ENCODE data around the gene LIMS3. TPM values are rescaled to one million over a fixed set of nuclear protein-coding genes. Genes with fewer than 3 reads are reported as not detected.
"Not testable (repeated sequence)": the region's sequence is repeated elsewhere in the genome, so short reads cannot be mapped to it uniquely, and the experiment has no call there.

LIMS3 gene
- total and polyA plus RNA-seq, 11 donors = 0.61 to 8.2 (median 3.2) TPM

GRCh38 chr2:109896212-109896611 is 2.3 kb upstream of the LIMS3 start:
- H3K27ac ChIP-seq; H3K27me3 ChIP-seq; H3K36me3 ChIP-seq; DNase-seq; intact Hi-C loops (cut with DNase I); H3K4me3 ChIP-seq; H3K4me1 ChIP-seq; H3K9me3 ChIP-seq: not testable (repeated sequence)
- peak in 2 of 4 donors; percentile 27 to 49 for ATAC-seq
- WGBS, 4 donors = no CpG with 5 or more reads among the region's 4 CpGs

GRCh38 chr2:109897769-109898461 is 573 bp upstream of the LIMS3 start:
- H3K27ac ChIP-seq; H3K9me3 ChIP-seq; H3K36me3 ChIP-seq; H3K4me1 ChIP-seq; DNase-seq; H3K4me3 ChIP-seq; intact Hi-C loops (cut with DNase I); H3K27me3 ChIP-seq: not testable (repeated sequence)
- peak; percentile 2 to 41 (median 10) for ATAC-seq
- WGBS, 4 donors = no CpG with 5 or more reads among the region's 8 CpGs

GRCh38 chr2:109905796-109906195 is 7.3 kb downstream of the LIMS3 start:
- DNase-seq; H3K4me1 ChIP-seq; H3K27me3 ChIP-seq; H3K4me3 ChIP-seq; intact Hi-C loops (cut with DNase I); H3K9me3 ChIP-seq; H3K27ac ChIP-seq; H3K36me3 ChIP-seq: not testable (repeated sequence)
- ATAC-seq = peak; percentile 63 to 91 (median 88)
- no CpG with 5 or more reads among the region's 8 CpGs for WGBS, 4 donors

GRCh38 chr2:109908626-109909025 is 10.1 kb downstream of the LIMS3 start:
- intact Hi-C loops (cut with DNase I); H3K27me3 ChIP-seq; ATAC-seq; H3K9me3 ChIP-seq; H3K4me3 ChIP-seq; DNase-seq; H3K4me1 ChIP-seq; H3K27ac ChIP-seq; H3K36me3 ChIP-seq: not testable (repeated sequence)
- WGBS, 4 donors = no CpG with 5 or more reads among the region's 2 CpGs

GRCh38 chr2:109910789-109911188 is 12.3 kb downstream of the LIMS3 start:
- H3K27ac ChIP-seq; H3K36me3 ChIP-seq; H3K4me1 ChIP-seq; intact Hi-C loops (cut with DNase I); DNase-seq; H3K4me3 ChIP-seq; H3K9me3 ChIP-seq; H3K27me3 ChIP-seq: not testable (repeated sequence)
- ATAC-seq = peak in 2 of 4 donors; percentile 81 to 89

GRCh38 chr2:109913911-109914310 is 15.4 kb downstream of the LIMS3 start:
- WGBS, 4 donors = 92 to 100% (median 95%) methylated on average over 1 of the region's 2 CpGs; no CpG with 5 or more reads in 1 of the 4 donors
- H3K4me1 ChIP-seq; H3K27ac ChIP-seq; H3K27me3 ChIP-seq; H3K9me3 ChIP-seq; intact Hi-C loops (cut with DNase I); ATAC-seq; H3K36me3 ChIP-seq; DNase-seq; H3K4me3 ChIP-seq: not testable (repeated sequence)

GRCh38 chr2:109914552-109914951 is 16.1 kb downstream of the LIMS3 start:
- H3K27me3 ChIP-seq; H3K36me3 ChIP-seq; H3K4me3 ChIP-seq; H3K27ac ChIP-seq; ATAC-seq; intact Hi-C loops (cut with DNase I); H3K4me1 ChIP-seq; H3K9me3 ChIP-seq; DNase-seq: not testable (repeated sequence)
- WGBS, 4 donors = no CpG with 5 or more reads among the region's 7 CpGs

- H3K27me3 ChIP-seq; H3K27ac ChIP-seq; H3K9me3 ChIP-seq; H3K4me3 ChIP-seq; DNase-seq; H3K4me1 ChIP-seq; H3K36me3 ChIP-seq; intact Hi-C loops (cut with DNase I): not testable (repeated sequence)
- no CpG with 5 or more reads among the region's 5 CpGs for WGBS, 4 donors
- ATAC-seq = peak in 1 of 4 donors; percentile 20
Observed at GRCh38 chr2:109915830-109916229, 17.3 kb downstream of the LIMS3 start.

GRCh38 chr2:109920162-109920561 is 21.7 kb downstream of the LIMS3 start:
- DNase-seq; H3K27me3 ChIP-seq; H3K9me3 ChIP-seq; intact Hi-C loops (cut with DNase I); H3K4me1 ChIP-seq; H3K4me3 ChIP-seq; H3K36me3 ChIP-seq; H3K27ac ChIP-seq; ATAC-seq: not testable (repeated sequence)
- WGBS, 4 donors = no CpG with 5 or more reads among the region's 2 CpGs

GRCh38 chr2:109921543-109922384 is 23.3 kb downstream of the LIMS3 start:
- H3K9me3 ChIP-seq; DNase-seq; H3K27ac ChIP-seq; H3K27me3 ChIP-seq; intact Hi-C loops (cut with DNase I); H3K4me1 ChIP-seq; H3K4me3 ChIP-seq; H3K36me3 ChIP-seq: not testable (repeated sequence)
- WGBS, 4 donors = no CpG with 5 or more reads among the region's 7 CpGs
- peak in 3 of 4 donors; percentile 79 to 89 (median 87) for ATAC-seq

- H3K27ac ChIP-seq; DNase-seq; H3K4me3 ChIP-seq; H3K27me3 ChIP-seq; H3K36me3 ChIP-seq; H3K4me1 ChIP-seq; intact Hi-C loops (cut with DNase I); H3K9me3 ChIP-seq: not testable (repeated sequence)
- peak in 2 of 4 donors; percentile 41 to 70 for ATAC-seq
- WGBS, 4 donors = no CpG with 5 or more reads among the region's 2 CpGs
Observed at GRCh38 chr2:109924481-109924880, 26.0 kb downstream of the LIMS3 start.

Measured in heart left ventricle (tissue), 16 donors.